NCI-H345 treated with DMSO at 0.1 percent for 48 hours (cell line): ENCODE data around the gene AHRR.
"Not testable (repeated sequence)": the region's sequence is repeated elsewhere in the genome, so short reads cannot be mapped to it uniquely, and the experiment has no call there.

Source experiments
- DNase-seq: peaks from one replicate; lab custom pipeline; 2025; ENCODE audit not compliant: unreplicated experiment; lab: John Stamatoyannopoulos, UW

Gene AHRR

DNA sequence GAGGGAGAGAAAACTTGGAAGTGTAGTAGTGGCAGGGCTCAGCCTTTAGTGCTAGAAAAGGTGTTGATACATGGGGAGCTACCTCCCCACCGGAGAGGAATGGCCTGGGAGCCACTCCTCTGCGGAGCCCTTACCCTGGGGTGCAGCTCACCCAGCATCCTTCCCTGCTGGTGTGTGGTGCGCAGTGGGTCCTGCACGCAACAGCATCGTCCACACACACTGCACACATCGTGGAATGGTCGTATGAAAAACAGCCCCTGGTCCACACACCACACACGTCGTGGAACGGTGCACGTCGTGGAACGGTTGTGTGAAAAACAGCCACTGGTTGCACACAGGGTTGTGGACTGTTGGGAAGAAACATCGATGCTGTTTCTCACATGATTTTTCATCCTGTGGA is 16.1 kb upstream of the AHRR start:
- no peak for DNase-seq

DNA sequence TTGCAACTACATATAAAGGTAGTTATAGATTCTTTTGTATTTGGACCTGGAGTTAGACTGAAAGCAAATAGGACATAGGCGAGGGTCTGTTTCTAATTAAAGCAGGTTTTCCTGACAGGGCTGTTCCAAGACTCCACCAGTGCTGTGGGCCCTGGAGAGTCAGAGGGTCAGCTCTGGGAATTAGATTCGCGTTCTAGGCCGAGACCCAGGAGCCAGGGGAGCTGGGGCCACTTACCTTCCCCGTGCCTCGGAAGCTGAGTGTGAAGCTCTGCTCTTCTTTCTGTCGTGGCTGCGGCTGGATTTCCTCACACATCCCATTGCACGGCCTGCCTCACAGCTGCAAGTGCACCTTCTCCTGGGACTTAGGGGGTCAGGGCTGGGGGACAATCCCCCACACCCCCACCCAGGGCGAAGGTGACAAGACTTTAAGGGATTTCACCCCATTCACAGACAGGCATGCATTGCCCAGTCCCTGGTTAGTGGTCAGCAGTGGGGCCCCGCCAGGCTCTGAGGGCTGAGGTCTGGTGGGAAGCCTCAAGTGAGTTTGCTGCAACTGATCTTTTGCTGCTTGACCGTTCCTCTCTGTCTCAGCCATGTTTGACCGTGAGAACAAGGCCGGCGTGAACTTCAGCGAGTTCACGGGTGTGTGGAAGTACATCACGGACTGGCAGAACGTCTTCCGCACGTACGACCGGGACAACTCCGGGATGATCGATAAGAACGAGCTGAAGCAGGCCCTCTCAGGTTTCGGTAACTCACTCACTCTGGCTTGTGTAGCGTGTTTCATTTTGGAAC is 15.3 kb upstream of the AHRR start:
- no peak for DNase-seq

DNA sequence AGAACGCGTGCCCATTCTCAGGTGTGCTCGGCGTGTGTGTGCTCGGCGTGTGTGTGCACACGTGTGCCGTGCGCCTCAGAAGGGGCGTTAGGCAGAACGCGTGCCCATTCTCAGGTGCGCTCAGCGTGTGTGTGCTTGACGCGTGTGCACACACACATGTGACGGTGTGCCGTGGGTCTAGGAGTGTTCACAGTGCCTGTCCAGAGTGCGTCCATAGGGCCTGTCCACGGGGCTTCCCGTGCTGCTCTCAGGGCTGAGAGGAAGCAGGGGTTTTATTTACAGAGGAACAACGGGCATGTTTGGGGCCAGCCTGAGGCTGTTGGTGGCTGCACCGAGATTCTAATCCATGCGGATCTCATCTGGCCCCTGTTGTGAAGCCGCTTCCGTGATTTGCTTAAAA is 14.2 kb upstream of the AHRR start:
- no peak for DNase-seq

DNA sequence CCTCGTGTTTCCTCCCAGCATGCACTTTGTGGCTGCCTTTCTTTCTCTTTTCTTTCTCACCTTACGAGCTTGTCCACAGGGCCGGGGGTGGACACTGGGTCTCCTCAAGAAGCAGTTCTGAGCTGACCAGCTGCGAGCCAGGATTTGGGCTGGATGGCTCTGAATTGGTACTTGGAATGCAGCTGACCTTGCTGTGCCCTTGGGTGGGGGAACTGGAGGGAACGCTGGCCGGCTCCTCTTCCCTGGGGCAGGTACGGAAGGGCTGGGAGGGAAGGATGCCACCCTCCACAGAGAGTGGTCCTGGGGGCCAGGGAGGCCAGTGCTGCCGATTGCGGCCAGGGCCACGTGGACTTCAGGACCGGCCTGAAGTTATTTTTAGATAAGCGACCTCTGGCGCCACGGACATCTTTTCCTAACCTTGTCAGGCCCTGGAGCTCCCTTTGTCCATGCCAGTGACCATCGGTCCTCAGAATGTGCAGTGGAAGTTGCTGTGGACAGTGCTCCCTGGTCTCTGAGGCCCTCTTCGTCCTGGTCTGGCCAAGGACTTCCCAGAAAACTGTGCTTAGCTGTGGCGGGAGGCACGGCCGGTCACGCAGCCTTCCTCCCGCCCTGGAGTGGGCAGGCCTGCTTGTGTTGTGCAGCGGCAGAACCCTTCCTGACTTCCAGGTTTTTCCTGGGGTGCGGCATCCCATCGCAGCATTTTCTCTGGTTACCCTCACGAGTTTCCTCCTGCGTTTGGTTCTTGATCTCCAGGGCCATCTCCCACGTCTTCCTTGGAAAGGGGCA is 13.5 kb upstream of the AHRR start:
- DNase-seq = no peak

DNA sequence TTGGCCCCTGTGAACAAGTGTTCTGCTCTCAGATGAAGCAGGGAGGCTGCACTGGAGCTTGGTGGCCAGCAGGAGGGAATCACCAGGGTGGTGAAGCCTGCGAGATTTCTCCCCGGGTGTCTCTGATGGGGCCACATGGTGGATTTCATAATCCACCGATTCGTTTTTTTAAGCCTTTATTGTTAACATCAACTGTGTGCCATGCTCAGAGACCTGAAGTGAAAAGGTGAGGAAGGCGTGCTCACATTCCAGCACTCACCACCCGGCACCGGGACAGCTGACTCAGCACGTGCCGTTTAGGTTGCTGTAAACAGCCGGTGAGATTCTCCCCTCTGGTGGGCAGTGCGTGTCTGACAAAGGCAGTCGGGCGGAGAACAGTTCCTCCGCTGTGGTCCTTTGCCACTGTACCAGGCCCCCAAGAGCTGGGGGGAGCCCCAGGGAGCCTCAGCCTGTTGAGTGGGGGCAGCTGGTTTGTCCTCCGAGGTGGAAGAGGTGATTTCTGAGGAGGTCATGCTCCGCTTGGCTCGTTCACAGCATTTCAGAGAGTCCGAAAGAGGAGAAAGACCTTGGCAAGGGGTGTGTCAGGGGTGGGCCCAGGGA is 12.7 kb upstream of the AHRR start:
- DNase-seq = no peak

DNA sequence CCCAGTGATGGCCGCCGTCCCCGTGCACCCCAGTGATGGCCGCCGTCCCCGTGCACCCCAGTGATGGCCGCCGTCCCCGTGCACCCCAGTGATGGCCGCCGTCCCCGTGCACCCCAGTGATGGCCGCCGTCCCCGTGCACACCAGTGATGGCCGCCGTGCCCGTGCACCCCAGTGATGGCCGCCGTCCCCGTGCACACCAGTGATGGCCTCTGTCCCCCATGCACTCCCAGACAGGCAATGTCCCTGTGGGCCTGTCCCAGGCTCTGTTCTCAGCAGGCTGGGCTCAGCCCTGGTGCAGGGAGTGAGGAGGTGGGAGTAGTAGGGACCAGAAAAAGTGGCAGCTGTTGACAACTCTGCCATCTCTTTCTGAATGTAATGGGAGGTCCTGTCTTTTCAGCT is 11.7 kb upstream of the AHRR start:
- not testable (repeated sequence) for DNase-seq

DNA sequence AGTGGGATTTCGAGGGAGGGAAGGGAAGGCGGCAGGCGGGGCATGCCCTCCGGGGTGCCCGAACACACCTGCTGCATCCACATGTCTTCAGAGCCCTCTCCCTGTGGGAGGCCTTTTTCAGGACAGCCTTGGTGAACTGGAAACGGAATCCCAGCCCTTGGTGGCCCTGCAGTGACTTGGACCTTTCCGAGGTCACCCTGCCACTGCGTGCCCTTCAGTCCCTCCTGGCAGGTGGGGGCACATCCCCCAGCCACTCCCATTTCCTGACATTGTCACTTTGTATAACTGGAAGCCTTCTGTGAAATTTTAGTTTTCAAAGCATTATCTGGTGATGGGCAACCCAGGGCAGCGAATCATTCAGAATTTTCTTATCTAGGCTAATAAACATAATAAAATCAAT is 11.0 kb upstream of the AHRR start:
- no peak for DNase-seq

DNA sequence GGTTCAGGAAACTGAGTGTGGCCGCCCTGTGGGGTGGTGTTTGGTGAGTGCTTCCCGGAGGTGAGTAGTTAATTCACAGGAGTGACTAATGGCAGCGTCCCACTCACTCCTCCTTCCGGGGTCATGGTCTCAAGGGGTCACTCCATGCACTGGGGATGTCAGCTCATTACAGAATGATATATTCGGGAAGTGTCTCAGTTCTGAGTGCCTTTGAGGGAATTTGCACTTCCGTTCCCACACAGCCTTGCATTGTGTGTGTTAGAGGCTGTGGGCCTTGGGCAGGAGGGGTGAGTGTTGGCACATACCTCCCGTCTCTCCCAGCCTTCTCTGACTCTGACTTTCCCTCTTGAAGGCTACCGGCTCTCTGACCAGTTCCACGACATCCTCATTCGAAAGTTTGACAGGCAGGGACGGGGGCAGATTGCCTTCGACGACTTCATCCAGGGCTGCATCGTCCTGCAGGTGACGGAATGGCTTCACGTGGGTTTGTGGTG is 10.5 kb upstream of the AHRR start:
- DNase-seq = no peak

DNA sequence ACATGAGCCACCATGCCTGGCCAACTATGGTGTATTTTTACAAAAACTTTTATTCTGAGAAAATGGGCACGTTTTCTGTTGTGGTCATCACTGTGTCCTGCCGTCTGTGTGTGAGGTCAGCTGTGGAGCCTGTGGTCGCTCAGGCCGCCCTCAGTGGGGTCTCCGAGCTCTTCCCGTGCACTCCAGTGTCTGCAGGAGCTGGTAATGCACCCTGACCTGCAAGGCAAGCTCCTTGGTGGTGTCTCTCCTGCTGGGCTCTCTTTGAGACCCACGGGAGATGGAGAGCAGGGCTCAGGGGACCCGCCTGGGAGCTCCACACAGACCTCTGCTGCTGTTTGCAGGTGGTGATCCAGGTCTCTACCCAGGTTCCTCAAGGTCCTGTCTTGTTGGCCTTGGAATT is 9.6 kb upstream of the AHRR start:
- DNase-seq = no peak

DNA sequence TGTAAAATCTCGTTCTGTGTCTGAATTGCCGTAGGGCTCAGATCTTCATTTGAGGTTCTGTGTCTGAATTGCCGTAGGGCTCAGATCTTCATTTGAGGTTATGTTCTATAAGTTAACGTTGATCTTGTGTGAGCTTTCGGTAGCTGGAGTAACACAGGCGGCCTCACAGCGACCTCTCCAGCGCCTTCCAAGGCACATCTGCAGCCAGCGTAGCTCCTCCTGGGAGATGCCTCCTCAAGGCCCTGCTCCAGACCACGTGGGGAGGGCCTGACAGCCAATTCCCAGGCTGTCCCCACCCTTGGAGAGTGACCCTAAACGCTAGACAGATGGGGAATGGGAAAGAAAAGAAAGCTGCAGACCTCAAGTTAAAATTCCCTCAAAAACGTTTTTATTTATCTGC is 8.7 kb upstream of the AHRR start:
- DNase-seq = no peak

DNA sequence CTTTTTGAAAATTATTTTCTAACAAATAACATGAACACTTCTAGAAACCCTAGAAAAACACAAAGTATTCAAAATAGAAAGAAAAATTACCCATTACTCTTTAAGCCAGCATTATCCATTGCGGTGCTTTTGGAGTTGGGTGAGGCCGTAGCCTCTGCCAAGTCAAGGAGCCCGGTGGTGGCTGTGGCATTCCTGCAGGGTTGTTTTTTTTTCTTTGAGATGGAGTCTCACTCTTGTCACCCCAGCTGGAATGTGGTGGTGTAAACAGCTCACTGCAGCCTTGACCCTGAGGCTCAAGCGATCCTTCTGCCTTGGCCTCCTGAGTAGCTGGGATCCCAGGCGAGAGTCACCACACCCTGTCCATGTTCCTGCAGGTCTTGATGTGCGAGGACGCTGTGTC is 8.2 kb upstream of the AHRR start:
- no peak for DNase-seq

DNA sequence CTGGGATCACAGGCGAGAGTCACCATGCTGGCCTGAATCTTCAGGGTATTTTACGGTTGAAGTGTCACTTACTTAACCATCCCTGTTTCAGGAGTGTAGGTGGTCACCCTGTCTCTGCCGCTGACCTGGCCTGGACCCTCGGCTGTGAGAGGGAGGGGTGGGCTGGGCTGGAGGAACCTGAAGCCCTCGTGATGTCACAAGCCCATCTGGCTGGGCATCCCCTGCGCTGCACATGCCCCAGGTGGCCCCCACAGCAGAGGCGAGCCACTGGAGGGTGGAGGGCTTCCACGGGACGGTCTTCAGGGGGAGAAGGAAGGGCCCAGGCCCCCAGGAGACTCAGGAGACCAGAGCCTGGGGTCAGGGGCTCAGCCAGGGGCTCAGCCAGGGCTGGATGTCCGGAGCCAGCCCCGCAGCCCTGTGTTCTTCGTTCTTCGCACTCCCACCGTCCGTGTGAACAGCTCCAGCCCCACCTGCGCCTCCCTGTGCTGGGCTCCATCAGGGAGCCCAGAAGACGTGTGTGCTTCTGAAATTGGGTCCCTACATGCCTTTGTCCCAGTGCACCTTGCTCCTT is 7.6 kb upstream of the AHRR start:
- no peak for DNase-seq

DNA sequence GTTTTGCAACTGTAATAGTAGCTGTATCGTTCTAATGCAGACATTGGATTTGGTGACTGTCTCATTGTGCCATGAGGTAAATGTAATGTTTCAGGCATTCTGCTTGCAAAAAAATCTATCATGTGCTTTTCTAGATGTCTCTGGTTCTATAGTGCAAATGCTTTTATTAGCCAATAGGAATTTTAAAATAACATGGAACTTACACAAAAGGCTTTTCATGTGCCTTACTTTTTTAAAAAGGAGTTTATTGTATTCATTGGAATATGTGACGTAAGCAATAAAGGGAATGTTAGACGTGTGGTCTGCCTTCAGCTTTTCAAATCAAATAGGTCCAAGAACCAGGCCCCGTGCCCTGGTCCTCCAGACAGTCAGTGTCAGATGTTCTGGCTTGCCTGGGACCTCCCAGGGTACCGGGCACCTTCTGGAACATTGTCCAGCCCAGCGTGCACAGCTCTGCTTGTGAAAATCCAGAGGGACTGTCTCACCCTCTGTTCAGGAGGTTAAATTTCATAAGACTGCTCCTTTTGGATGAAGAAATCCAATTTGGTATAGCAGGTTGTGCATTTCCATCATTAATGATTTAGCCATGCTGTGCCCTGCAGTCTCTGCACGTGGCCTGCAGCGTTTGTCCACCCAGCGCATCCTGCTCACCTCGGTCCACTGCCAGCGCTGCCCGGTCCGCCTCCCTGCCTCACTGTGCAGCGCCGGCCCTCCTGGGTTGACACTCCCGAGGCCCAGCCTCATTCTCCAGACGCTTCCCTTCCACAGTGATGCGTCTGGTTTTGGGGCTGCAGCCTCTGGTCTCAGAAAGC is 6.6 kb upstream of the AHRR start:
- no peak for DNase-seq

DNA sequence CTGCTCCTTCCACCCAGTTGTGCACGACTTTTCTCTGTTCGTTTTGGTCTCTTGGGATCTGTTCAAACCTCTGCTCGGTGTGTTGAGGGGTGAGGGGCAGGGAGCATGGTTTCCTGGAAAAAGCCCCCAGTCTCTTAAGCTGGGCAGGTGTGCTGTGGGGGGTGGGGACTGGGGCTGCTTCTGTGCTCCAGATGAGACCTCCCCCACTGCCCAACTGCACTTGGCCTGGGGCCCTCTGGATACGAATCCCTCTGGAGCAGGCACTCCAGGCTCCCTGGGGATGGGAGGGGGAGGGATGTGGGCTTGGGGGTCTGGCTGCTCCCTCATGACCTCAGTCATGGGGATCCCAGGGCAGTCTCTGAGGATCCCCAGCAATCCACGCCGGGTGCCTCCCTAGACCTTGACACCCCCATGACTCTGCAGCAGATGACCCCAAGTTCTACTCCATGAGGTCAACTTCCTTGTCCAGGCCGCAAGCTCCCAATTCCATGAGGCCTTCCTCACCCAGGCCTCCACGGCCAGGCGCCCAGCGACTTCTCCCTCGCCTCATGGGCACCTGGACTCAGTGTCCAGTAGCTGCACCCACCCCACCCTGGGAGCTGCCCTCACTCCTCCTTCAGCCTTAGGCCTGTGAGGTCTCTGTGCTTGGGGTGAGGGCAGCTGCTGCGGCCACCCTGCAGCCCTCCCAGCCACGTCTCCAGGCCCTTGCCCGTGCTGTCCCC is 5.9 kb upstream of the AHRR start:
- DNase-seq = no peak

DNA sequence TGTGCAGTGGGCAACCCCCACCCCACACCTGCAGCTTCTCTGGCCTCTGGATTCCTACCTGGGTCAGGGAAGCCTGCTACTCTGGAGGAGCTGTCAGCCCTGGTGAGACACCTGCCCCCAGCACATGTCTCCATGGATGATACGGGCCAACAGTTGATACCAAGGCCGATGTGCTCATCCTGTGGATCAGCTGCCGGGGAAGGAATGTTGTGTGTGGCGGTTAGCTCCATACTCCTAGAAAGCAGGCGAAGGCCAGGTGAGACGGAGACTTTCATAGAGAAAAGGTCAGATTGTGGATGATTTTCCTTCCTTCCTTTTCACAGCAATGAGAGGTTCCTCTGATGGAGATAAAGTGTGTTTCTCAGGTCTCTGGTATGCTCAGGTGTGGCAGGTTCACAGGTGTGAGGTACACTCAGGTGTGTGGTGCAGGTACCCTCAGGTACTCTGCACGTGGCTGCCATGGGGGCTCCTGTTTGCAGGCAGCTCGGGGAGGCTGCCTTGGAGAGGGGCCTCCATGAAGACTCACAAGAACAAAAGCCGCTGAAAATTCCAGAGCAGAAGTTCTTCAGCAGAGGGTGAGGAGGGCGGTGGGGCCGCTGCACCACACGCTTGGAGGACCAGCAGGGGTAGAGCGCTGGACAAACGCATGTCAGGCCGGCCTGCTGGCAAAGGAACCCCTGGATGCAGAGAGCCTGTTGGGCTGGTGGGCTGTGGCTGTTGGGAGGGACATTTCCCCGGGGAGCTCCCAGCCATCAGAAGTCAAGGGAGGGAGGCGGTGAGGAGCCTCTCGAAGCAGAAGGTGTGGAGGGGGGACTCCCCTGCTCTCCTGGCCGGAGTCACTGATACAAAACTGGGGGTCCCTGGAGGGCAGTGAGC is 5.1 kb upstream of the AHRR start:
- DNase-seq = no peak

DNA sequence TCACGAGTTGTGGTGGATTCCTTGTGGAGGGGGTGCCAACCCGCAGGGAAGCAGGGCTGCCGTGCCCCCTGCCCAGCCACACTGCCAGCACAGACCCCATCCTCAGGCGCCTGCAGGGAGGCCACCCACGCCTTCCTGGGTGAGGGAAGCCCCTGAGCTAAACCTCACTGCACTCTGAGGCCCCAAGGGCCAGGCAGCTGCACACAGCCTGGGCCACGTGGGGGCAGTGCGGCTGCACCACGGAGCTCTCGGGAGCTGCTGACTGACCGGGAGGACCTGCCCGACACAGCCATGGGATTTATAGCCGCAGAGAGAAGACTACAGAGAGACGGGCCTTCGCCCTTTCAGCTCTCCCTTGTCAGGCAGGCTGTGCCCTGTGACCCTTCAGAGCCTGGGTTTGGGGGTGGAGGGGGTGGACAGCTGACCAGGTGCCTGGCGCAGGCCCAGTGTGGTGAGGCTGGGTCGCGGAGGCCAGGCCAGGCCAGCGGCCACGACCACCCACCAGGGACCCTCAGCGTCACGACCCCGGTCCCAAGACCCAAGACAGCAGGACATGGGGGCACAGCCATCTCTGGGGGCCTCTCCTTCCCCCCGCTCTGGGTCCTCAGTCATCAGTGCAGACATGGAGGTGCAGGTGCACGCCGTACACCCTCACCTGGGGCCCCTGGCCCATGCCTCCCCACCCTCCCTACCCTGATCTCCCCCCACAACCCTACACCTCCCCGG is 4.3 kb upstream of the AHRR start:
- no peak for DNase-seq

DNA sequence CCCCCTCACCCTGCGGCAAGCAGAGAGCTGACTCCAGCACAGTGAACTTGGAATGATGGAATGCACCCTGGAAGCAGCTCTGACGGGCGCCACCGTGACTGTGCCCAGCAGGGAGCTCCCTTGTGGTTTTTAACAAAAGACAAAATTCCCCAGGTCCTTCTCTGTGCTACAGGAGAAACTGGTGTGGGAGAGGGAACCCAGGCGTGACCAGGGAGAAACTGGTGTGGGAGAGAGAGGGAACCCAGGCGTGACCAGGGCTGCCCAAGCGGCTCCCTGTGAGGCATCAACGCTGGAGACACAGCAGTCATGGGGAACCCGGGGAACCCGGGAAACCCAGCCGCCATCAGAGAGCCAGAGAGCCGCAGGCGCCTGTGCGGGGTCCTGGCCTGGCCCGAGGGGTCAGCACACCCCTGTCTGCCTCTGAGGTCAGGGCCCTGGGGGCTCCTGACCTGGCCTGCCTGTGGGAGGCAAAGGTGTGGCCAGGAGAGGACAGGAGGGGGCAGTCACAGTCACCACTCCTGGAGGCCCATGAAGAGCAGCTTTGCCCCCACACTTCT is 3.1 kb upstream of the AHRR start:
- peak; percentile 17 for DNase-seq

DNA sequence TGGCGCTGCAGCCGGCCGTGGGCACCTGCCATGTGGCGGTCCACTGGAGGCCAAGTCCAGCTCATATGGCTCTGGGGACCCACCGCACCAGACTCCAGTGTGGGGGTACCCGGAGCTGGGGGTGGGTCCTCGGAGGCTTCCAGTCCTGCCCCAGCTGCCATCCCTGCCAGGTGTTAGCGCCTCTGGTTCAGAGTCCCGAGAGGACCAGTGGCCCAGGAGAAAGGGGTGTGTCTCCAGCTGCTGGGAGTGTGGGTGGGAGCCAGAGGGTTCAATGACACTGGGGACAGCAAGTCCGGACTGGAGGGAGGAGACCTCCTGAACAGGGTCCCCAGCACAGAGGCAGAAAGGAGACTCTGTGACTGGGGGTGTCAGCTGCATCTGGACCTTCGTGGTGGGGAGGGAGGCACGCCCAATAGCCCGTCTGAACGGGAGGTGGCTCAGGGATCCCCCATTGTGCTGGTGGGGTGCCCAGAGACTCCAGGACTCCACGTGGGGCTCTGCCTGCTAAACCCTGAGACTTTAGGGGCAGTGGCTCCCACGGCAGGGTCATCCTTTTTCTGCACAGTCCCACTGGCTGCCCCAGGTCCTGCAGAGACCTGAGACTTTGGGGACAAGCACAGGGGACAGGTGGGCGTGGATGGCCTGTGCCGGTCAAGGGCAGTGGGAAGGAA is 2.4 kb upstream of the AHRR start:
- no peak for DNase-seq
